GM21825 (cell line): ENCODE data around the gene MAP1A.

Experiments used
- ATAC-seq: cut with Tn5 transposase; IDR thresholded peaks from one replicate; pipeline ENCODE4 v1.9.1; 2021; ENCODE audit warnings: mild to moderate bottlenecking, moderate library complexity; ENCODE audit not compliant: unreplicated experiment

Gene MAP1A

DNA sequence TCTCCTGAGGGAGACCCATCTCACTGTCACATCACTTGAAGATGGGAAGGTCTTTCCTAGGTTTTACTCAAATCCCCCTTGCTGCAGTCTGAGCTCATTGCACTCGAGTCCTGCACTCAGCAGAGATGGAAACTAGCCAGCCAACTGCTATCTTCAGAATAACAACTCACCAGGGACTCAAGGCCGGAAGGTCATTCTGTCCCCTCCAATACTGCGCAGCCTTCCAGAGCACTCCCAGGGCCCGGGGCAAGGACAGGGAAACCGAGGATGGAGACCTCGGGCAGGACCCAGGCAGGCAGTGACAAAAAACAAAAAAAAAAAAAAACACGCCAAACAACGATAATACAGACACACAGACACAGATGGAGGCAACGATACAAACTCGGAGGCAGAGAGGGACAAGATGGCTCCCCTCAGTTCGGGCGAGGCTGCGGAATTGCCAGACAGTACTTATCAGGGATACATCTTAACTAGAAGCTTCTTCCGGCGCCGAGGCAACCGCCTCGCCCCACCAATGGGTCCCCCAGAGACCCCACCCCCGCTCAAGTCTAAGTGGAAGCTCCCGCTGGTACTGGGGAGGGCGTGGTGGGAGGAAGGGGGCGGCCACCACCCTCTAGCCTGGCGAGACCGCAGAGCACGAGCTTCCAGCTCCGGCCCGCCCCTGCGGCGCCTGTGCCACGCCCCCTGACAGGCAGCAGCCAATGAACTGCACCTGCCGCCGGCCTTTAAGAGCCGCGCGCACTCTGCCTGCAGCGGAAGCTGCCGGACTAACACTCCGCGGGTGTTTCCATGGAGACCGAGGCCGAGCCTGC, 7.0 kb upstream of the MAP1A start:
- ATAC-seq, result peak; percentile 94

DNA sequence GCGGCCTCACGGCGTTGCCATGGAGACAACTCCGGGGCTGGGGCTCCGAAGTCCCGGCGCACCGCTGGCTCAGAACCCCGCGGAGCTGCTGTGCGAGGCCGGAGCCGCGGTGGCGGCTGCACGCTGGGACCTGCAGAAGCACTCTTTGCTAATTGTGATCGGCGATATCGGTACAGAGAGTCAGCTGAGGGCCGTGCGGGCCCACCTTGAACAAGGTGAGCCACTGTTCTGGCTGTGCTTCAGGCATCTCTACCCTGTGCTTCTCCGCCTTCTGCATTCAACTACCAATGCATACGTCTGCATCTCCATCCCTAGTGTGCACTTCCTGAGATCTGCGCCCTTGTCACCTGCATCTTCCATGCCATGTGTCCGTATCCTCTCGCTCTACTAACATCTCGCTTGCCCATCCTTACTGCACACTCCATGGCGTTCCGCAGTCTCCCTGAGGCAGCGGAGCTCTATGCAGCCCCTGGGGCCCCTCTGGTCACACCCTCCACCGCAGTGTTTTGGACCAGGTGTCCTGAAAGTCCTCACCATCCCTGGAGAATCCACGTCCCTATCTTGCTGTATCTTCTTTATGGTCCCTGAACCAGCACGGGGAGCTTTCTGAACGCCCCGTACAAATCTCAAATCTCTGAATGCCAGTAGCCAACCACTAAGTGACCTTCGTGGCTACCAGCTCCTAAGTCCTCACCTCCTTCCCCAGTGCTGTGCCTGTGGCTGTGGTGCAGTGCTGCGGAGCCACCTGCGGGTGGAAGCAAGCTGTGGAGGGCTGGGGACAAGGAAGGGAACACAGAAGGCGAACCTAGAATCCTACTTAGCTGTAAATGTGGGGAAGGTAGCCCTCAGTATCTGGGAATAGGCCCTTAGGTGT, 6.2 kb upstream of the MAP1A start:
- no peak for ATAC-seq

DNA sequence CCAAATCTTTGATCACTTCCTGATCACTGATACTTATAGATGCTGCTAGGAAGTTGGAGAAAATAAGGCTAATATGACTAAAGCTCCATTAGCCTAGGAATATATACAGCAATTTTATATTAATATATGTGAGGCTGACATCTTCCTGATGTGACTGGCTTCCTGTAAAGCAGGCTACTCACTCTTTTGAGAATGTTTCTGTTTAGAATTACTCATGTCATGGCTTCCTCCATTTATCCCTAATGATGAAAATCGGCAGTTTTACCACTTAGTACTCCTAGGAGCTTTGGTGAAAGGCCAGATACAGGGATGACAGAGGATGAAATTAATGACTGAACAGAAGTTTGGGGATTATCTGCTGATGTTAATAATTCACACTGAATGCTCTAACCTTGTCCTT, 3.9 kb upstream of the MAP1A start:
- no peak for ATAC-seq

DNA sequence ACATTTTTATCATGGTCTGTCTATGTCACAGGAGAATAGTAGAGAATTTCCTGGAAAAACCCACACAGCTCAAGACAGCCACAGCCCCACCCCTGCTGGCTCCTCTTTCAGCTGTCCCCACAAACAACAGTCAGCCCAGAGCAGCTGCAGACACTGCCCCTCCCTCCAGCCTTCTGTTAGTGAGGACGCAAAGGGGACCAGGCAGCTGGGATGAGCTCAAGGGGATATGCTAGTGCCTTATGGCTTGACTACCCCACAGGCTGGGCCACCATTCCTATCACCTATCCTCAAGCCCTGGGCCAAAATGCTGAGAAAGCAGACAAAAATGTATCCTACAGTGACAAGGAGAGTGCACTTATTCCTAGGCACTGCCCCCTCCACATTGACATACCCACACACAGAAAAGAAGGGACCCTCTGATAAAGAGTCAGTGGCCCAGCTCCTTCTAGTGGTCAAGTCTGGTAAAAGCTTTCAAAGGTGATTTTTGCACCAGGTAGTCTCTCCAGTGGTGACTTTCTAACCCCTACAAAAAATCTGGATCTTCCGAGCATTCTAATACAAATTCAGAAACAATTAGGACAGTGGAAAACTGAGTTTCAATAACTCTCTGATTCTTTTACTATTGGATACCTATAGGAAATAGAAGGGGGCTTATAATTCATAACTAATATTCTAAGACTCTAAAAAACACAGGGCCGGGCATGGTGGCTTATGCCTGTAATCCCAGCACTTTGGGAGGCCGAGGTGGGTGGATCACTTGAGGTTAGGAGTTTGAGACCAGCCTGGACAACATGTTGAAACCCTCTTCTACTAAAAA, 3.0 kb upstream of the MAP1A start:
- no peak for ATAC-seq

DNA sequence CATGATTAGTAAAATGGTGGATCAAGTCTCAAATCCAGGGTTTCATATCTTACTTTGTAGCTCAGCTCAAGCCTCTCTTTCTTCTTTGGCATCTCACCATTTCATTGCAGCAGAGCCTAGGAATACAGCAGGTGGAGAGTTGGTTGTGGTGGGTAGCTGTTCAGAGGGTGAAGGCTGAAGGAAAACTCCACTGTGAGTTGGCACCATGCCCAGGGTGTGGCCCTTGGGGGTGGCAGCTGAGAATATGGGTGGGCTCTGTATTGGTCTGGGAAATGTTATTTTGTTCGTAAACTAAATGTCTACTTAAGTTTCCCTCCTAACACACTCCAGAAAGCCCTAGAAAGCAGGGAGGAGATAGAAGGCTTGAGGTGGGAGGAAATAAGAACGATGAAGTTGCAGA, 1.7 kb upstream of the MAP1A start:
- ATAC-seq, result no peak

DNA sequence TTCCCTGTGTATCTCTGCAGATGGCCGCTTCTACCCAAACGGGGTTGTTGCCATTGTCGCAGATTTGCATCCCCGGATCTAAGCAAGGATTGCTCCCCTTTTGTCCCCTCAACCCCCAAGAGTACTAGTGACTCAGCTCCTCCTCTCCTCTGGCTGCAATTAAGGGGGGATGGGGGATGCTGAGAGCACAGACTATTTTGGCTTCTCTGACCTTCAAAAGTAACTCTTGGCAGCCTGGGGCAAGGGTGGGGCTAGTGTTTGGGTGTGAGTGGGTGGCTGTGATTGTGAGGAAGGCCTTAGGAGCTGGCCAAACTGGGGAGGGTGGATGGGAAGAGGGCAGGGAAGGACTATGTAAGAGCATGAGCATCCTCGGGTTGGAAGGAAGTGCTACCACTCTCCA, 1.2 kb upstream of the MAP1A start:
- no peak for ATAC-seq

DNA sequence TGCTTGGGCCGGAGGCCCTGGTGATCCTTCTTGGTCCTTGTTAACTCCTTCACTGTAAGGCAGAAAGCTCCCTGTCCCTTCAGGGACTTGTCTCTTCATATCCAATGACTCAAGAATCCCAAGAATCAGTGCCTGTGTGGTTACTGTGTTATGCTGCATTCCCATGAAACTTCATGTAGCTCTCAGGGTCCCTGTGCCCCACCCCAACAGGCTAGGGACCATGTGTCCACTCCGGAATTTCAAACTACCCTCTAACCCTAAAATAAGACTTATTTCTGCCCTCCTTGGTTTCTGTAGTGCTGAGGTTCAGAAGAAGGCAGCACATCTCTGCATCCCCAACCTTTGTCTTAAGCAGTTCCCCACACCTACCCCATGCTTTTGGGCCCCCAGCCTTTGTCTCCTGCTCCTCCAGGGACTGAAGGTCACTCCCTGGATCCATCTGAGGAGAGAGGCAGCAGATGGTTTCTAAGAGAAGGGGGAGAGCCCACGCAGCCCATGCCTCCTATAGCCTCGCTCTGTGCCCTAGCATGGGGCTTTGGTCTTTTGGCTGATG, 531 bp upstream of the MAP1A start:
- no peak for ATAC-seq

DNA sequence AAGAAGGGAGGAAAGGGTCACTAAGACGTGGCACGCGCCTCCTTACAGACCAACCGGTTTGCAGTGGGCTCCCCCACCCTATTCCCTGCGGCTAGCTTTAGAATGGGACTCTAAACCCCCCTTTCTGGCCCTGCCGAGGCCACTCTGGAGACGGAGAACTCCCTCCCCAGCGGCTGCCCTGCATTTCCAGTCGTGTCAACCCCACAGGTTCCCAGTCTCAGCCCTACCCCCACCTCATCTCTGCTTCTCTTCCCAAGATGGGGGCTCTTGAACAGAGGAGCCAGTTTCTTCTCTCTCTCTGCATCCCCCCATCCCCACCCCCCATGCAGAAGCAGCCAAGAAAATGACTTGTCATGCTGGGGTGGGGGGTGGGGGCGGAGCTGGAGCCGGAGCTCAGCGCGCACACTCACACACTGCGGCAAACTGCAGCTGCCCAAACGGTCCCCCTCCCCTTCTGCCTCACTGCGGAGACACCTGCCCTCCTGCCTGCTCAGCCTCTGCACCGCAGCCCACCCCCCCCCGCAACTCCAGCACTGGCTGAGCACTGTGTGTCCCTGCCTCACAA, 871 bp downstream of the MAP1A start:
- no peak for ATAC-seq

DNA sequence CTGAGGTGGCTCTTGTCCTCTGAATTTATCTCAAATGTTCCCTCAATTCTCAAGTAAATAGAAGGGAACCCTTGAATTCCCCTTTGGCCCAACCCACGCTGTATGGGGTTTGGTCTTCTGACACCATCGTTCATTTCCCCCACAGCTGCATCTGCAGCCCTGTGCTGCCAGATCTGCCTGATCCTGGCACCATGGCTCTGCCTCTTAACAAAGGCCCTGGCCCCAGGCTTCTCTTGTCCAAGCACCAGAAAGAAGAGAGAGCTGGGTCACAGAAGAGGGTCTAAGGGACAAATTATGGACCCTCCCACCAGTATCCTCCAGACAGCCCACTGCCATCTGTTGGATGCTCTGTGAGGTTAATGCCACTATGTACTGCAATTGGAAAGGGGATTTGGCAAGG, 1.8 kb downstream of the MAP1A start:
- ATAC-seq, result no peak

DNA sequence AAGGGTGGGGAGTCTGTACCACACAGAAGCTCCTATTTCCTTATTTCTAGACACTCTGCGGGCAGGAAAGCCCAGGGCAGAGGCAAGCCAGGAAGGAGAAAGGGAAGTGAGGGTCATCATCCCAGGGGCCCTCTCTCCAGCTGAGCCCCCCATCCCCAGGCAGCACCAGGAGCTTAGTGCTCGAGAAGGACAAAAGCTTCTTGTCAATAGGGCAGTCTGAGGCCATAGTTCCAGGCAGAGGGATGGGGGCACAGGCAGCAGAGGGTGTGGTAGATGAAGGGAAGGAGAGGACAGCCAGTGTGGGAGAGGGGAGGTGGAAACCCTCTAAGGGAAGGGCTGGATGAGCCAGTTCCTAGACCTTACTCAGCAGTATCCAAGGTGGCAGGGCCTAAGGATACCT, 2.7 kb downstream of the MAP1A start:
- no peak for ATAC-seq

DNA sequence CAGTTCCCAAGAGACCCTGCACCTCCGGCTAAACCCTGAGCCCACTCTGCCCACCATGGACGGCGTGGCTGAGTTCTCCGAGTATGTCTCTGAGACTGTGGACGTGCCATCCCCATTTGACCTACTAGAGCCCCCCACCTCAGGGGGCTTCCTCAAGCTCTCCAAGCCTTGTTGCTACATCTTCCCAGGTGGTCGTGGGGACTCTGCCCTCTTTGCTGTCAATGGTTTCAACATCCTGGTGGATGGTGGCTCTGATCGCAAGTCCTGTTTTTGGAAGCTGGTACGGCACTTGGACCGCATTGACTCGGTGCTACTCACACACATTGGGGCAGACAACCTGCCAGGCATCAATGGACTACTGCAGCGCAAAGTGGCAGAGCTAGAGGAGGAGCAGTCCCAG, 4.0 kb downstream of the MAP1A start:
- ATAC-seq, result no peak

DNA sequence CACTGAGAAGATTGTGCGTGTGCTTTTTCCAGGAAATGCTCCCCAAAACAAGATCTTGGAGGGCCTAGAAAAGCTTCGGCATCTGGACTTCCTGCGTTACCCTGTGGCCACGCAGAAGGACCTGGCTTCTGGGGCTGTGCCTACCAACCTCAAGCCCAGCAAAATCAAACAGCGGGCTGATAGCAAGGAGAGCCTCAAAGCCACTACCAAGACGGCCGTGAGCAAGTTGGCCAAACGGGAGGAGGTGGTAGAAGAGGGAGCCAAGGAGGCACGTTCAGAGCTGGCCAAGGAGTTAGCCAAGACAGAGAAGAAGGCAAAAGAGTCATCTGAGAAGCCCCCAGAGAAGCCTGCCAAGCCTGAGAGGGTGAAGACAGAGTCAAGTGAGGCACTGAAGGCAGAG, 4.8 kb downstream of the MAP1A start:
- no peak for ATAC-seq

DNA sequence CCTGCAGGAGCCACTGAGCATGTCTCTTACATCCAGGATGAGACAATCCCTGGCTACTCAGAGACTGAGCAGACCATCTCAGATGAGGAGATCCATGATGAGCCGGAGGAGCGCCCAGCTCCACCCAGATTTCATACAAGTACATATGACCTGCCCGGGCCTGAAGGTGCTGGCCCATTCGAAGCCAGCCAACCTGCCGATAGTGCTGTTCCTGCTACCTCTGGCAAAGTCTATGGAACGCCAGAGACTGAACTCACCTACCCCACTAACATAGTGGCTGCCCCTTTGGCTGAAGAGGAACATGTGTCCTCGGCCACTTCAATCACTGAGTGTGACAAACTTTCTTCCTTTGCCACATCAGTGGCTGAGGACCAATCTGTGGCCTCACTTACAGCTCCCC, 6.2 kb downstream of the MAP1A start:
- no peak for ATAC-seq

DNA sequence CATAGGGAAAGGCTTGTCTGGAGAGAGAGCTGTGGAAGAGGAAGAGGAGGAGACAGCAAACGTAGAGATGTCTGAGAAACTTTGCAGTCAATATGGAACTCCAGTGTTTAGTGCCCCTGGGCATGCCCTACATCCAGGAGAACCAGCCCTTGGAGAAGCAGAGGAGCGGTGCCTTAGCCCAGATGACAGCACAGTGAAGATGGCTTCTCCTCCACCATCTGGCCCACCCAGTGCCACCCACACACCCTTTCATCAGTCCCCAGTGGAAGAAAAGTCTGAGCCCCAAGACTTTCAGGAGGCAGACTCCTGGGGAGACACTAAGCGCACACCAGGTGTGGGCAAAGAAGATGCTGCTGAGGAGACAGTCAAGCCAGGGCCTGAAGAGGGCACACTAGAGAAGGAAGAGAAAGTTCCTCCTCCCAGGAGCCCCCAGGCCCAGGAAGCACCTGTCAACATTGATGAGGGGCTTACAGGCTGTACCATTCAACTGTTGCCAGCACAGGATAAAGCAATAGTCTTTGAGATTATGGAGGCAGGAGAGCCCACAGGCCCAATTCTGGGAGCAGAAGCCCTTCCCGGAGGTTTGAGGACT, 6.9 kb downstream of the MAP1A start:
- ATAC-seq, result no peak

DNA sequence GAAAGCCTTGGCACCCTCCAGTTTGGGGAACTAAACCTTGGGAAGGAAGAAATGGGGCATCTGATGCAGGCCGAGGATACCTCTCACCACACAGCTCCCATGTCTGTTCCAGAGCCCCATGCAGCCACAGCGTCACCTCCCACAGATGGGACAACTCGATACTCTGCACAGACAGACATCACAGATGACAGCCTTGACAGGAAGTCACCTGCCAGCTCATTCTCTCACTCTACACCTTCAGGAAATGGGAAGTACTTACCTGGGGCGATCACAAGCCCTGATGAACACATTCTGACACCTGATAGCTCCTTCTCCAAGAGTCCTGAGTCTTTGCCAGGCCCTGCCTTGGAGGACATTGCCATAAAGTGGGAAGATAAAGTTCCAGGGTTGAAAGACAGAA, 7.7 kb downstream of the MAP1A start:
- no peak for ATAC-seq

DNA sequence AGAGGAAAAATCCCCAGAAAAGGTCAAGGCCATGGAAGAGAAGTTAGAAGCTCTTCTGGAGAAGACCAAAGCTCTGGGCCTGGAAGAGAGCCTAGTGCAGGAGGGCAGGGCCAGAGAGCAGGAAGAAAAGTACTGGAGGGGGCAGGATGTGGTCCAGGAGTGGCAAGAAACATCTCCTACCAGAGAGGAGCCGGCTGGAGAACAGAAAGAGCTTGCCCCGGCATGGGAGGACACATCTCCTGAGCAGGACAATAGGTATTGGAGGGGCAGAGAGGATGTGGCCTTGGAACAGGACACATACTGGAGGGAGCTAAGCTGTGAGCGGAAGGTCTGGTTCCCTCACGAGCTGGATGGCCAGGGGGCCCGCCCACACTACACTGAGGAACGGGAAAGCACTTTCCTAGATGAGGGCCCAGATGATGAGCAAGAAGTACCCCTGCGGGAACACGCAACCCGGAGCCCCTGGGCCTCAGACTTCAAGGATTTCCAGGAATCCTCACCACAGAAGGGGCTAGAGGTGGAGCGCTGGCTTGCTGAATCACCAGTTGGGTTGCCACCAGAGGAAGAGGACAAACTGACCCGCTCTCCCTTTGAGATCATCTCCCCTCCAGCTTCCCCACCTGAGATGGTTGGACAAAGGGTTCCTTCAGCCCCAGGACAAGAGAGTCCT, 9.0 kb downstream of the MAP1A start:
- no peak for ATAC-seq

DNA sequence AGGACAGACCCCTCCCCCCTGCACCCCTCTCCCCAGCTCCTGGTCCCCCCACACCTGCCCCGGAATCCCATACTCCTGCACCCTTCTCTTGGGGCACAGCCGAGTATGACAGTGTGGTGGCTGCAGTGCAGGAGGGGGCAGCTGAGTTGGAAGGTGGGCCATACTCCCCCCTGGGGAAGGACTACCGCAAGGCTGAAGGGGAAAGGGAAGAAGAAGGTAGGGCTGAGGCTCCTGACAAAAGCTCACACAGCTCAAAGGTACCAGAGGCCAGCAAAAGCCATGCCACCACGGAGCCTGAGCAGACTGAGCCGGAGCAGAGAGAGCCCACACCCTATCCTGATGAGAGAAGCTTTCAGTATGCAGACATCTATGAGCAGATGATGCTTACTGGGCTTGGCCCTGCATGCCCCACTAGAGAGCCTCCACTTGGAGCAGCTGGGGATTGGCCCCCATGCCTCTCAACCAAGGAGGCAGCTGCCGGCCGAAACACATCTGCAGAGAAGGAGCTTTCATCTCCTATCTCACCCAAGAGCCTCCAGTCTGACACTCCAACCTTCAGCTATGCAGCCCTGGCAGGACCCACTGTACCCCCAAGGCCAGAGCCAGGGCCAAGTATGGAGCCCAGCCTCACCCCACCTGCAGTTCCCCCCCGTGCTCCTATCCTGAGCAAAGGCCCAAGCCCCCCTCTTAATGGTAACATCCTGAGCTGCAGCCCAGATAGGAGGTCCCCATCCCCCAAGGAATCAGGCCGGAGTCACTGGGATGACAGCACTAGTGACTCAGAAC, 9.8 kb downstream of the MAP1A start:
- no peak for ATAC-seq

DNA sequence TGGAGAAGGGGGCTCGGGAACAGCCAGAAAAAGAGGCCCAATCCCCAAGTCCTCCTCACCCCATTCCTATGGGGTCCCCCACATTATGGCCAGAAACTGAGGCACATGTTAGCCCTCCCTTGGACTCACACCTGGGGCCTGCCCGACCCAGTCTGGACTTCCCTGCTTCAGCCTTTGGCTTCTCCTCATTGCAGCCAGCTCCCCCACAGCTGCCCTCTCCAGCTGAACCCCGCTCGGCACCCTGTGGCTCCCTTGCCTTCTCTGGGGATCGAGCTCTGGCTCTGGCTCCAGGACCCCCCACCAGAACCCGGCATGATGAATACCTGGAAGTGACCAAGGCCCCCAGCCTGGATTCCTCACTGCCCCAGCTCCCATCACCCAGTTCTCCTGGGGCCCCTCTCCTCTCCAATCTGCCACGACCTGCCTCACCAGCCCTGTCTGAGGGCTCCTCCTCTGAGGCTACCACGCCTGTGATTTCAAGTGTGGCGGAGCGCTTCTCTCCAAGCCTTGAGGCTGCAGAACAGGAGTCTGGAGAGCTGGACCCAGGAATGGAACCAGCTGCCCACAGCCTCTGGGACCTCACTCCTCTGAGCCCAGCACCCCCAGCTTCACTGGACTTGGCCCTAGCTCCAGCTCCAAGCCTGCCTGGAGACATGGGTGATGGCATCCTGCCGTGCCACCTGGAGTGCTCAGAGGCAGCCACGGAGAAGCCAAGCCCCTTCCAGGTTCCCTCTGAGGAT, 10.6 kb downstream of the MAP1A start:
- ATAC-seq, result no peak
